CD4-positive, alpha-beta T cell treated with Interleukin-10 for 1 hour (primary cell): ENCODE results near the gene ZNF714.
"Not testable (repeated sequence)": the region's sequence is repeated elsewhere in the genome, so short reads cannot be mapped to it uniquely, and the experiment has no call there.

Experiments
- DNase-seq: peaks from one replicate; pipeline ENCODE4 v3.0.0-alpha.2; 2020

ZNF714 gene

DNA sequence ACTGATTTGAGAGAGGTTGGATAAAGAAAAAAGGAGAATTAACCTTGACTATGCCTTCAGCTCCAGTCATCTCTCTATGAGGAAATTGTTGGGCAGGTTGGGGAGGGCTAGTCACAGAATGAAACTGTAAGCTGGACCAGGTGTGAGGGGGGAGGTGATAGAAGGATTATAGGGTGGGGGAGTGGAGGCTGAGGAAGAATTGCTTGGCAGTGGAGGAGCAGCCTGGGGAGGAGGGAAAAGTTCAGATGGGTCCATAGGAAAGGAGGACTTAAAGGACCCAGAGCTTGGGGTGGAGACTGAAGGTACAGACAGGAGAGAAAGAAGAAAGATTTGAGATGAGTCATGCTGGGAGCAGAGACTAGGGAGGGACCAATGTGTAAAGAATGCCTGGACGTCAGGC, 51.6 kb downstream of the ZNF714 start:
- DNase-seq, result no peak

DNA sequence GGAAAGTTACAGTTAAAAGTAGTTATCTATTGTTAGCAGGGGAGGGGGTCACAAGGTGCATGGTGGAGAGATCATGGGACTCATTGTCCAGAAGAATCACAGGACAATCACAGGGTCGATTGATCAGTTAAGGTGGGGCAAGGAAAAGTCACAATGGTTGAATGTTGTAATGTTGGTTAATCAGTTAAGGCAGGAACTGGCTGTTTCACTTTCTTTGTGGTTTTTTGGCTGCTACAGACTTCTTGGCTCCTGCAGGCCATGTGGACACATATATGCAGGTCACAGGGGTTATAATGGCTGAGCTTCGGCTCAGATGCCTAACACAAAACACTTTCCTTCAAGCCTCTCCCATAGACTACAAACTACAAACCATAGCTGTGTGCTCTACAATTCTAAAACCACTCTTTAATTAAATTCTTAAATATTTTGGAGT, 52.9 kb downstream of the ZNF714 start:
- no peak for DNase-seq

- no peak for DNase-seq
These were observed 53.4 kb downstream of the ZNF714 start for GRCh38 chr19:21135433-21135832.

GRCh38 chr19:21138130-21138529, 56.1 kb downstream of the ZNF714 start:
- no peak for DNase-seq

DNA sequence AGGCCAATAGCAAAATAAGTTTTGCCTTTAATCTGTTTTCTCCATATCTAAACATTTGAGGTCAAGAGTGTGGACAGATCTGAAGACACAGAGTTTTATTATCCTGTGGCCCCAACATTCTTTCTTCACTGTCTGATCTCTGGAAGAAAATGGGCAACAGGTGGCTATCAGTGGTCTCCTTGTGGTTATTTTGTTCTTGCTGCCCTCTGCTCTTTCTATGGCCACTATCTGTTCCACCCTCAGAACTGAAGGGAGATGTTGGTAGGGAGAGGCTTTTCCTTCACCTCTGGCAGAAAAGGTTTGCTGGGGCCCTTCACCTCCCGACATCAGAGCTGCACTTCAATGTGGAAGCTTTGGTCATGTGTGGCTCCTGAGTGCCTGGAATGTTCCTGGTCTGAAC, 59.0 kb downstream of the ZNF714 start:
- not testable (repeated sequence) for DNase-seq

DNA sequence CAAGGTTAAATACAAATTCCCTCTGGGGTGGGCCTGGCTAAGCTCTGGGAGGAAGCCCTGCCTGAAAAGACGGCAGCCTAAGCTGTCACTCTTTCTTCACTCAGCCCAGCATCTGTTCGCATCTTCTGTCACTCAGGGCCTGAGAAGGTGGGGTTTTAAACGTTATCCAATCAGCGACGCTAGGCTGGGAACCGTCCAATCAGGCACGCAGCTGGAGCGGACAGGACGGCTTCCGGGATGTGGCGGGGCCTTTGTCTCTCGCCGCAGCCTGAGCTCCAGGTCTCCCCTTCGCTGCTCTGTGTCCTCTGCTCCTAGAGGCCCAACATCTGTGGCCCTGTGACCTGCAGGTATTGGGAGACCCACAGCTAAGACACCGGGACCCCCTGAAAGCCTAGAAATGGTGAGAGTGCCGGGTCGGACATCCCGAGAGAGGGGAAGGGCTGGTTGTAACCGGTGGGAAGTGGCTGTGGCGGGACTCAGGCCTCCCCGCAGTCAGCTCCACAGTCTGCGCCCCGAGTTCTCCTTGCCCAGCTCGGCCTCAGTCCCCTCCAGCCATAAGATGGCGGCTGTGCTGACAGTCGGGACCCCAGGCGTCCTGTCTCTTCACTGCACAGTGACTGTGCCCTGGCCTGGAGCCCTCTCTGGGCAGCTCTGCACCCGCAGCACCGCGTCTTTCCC, 59.9 kb downstream of the ZNF714 start, which contains the start of gene ZNF431:
TSS of gene ZNF431 (plus strand) at position 254 of the 678 bp plus-strand sequence. CDS start at position 398, 144 bp downstream.
- peak; percentile 94 for DNase-seq

GRCh38 chr19:21143428-21143827, 61.4 kb downstream of the ZNF714 start:
- DNase-seq, result no peak

GRCh38 chr19:21143854-21144253, 61.9 kb downstream of the ZNF714 start:
- no peak for DNase-seq

- no peak for DNase-seq
These were observed 65.5 kb downstream of the ZNF714 start for GRCh38 chr19:21147540-21147939.

GRCh38 chr19:21148681-21149080, 66.7 kb downstream of the ZNF714 start:
- no peak for DNase-seq

- no peak for DNase-seq
These were observed 67.9 kb downstream of the ZNF714 start for GRCh38 chr19:21149877-21150276.

DNA sequence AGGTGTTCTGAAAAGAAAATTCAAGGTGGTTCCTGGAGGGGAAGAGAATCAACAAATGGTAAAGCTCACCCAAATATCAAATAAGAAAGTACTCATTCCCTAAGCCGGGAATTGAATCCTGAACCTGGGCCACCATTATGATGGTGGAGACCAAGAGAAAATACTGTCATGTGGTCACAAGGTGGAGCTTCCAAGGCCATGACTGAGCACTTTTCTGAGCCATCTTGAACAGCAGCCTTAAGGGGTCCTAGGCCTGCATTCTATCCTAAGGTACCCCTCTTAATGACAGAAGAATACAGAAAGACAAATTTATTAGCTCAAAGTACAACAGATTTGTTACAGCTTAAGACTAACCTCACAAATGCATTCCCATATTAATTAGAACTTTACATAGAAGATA, 69.5 kb downstream of the ZNF714 start:
- DNase-seq, result no peak

- DNase-seq, result no peak
These were observed 76.6 kb downstream of the ZNF714 start for GRCh38 chr19:21158523-21159135.

- DNase-seq, result no peak
These were observed 82.5 kb downstream of the ZNF714 start for GRCh38 chr19:21164541-21164940.

GRCh38 chr19:21166436-21166835, 84.4 kb downstream of the ZNF714 start:
- DNase-seq, result no peak
